Left kidney (tissue), 2 donors: ENCODE data around the gene PHAX. TPM values are rescaled to one million over a fixed set of nuclear protein-coding genes. Genes with fewer than 3 reads are reported as not detected.
"Not testable (repeated sequence)": the region's sequence is repeated elsewhere in the genome, so short reads cannot be mapped to it uniquely, and the experiment has no call there.

Experiments used
- DNase-seq: peaks from one replicate; pipeline ENCODE4 v3.0.0-alpha.2; 2013
- polyA plus RNA-seq: library from polyadenylated mRNA; unstranded; fragments of 120-200 nt; gene quantifications from one replicate; pipeline ENCODE4 v1.2.1, GENCODE V29; 2013; ENCODE audit not compliant: insufficient read length

Gene PHAX
- polyA plus RNA-seq, 1 donor, result 87.9 TPM

- DNase-seq, result no peak
Measured at GRCh38 chr5:126599499-126599898, 1.2 kb upstream of the PHAX start.

GRCh38 chr5:126599971-126600630 lies 646 bp upstream of the PHAX start:
- DNase-seq, result not testable (repeated sequence)

- no peak for DNase-seq
Measured at GRCh38 chr5:126603402-126603991, 2.8 kb downstream of the PHAX start.

GRCh38 chr5:126605525-126605924 lies 4.8 kb downstream of the PHAX start:
- no peak for DNase-seq

GRCh38 chr5:126610160-126610559 lies 9.4 kb downstream of the PHAX start:
- DNase-seq, result no peak

- DNase-seq, result no peak
Measured at GRCh38 chr5:126610616-126611015, 9.9 kb downstream of the PHAX start.

- DNase-seq, result no peak
Measured at GRCh38 chr5:126613941-126614592, 13.3 kb downstream of the PHAX start.

GRCh38 chr5:126615286-126615685 lies 14.5 kb downstream of the PHAX start:
- no peak for DNase-seq

GRCh38 chr5:126617603-126618002 lies 16.9 kb downstream of the PHAX start:
- not testable (repeated sequence) for DNase-seq

- DNase-seq, result no peak
Measured at GRCh38 chr5:126619781-126620180, 19.0 kb downstream of the PHAX start.

- DNase-seq, result no peak
Measured at GRCh38 chr5:126624534-126624933, 23.8 kb downstream of the PHAX start.

GRCh38 chr5:126628102-126628501 lies 27.4 kb downstream of the PHAX start:
- DNase-seq, result no peak

GRCh38 chr5:126631920-126632319 lies 31.2 kb downstream of the PHAX start:
- no peak for DNase-seq

GRCh38 chr5:126633552-126633951 lies 32.8 kb downstream of the PHAX start:
- no peak for DNase-seq

- DNase-seq, result no peak
Measured at GRCh38 chr5:126635585-126635984, 34.8 kb downstream of the PHAX start.

GRCh38 chr5:126636956-126637355 lies 36.2 kb downstream of the PHAX start:
- no peak for DNase-seq

GRCh38 chr5:126640866-126641265 lies 40.1 kb downstream of the PHAX start:
- no peak for DNase-seq

- no peak for DNase-seq
Measured at GRCh38 chr5:126641387-126641786, 40.6 kb downstream of the PHAX start.

- no peak for DNase-seq
Measured at GRCh38 chr5:126645132-126645531, 44.4 kb downstream of the PHAX start.

GRCh38 chr5:126647071-126647470 lies 46.3 kb downstream of the PHAX start:
- no peak for DNase-seq

GRCh38 chr5:126648471-126648870 lies 47.7 kb downstream of the PHAX start:
- no peak for DNase-seq

- not testable (repeated sequence) for DNase-seq
Measured at GRCh38 chr5:126649057-126649456, 48.3 kb downstream of the PHAX start.

GRCh38 chr5:126649709-126650108 lies 49.0 kb downstream of the PHAX start:
- not testable (repeated sequence) for DNase-seq

GRCh38 chr5:126650463-126650862 lies 49.7 kb downstream of the PHAX start:
- DNase-seq, result no peak
